GM23248 (cell line): Measurements from ENCODE around the gene KDM4B. TPM values are rescaled to one million over a fixed set of nuclear protein-coding genes. Genes with fewer than 3 reads are reported as not detected.

Experiments used
- DNase-seq: peaks from one replicate; pipeline ENCODE4 v3.0.0-alpha.2; 2015
- H2AFZ ChIP-seq: fragments of 200-600 bp; sonication (generic); 2 replicates; pipeline ENCODE4 v1.6.1; 2016; ENCODE audit warnings: antibody characterized with exemption
- H3F3A ChIP-seq: fragments of 200-600 bp; sonication (generic); 2 replicates; pipeline ENCODE4 v1.6.1; 2016; ENCODE audit warnings: mild to moderate bottlenecking, antibody characterized with exemption, mixed run types; ENCODE audit not compliant: insufficient read depth
- H3K27ac ChIP-seq: fragments of 200-600 bp; sonication (generic); 2 replicates; pipeline ENCODE4 v1.5.1; 2016; ENCODE audit warnings: mild to moderate bottlenecking
- H3K27me3 ChIP-seq: fragments of 200-600 bp; sonication (generic); replicated peaks from 2 replicates; pipeline ENCODE4 v1.6.1; 2016; ENCODE audit warnings: mild to moderate bottlenecking; ENCODE audit not compliant: insufficient read depth
- H3K36me3 ChIP-seq: fragments of 200-600 bp; sonication (generic); 2 replicates; pipeline ENCODE4 v1.6.1; 2016; ENCODE audit warnings: low read depth, mild to moderate bottlenecking
- H3K4me1 ChIP-seq: fragments of 200-600 bp; sonication (generic); 2 replicates; pipeline ENCODE4 v1.6.1; 2016; ENCODE audit warnings: mild to moderate bottlenecking; ENCODE audit not compliant: insufficient read depth
- H3K4me2 ChIP-seq: fragments of 200-600 bp; sonication (generic); one replicate; pipeline ENCODE4 v1.6.1; 2016; ENCODE audit warnings: mild to moderate bottlenecking; ENCODE audit not compliant: unreplicated experiment
- H3K4me3 ChIP-seq: fragments of 200-600 bp; sonication (generic); 2 replicates; pipeline ENCODE4 v1.5.1; 2016; ENCODE audit warnings: mild to moderate bottlenecking
- H3K79me2 ChIP-seq: fragments of 200-600 bp; sonication (generic); 2 replicates; pipeline ENCODE4 v1.6.1; 2016; ENCODE audit warnings: mild to moderate bottlenecking; ENCODE audit not compliant: insufficient read depth
- H3K9ac ChIP-seq: fragments of 200-600 bp; sonication (generic); 2 replicates; pipeline ENCODE4 v1.6.1; 2016; ENCODE audit warnings: mild to moderate bottlenecking
- H3K9me2 ChIP-seq: fragments of 200-600 bp; sonication (generic); 2 replicates; pipeline ENCODE4 v1.6.1; 2016; ENCODE audit warnings: mixed run types, mild to moderate bottlenecking, moderate library complexity; ENCODE audit not compliant: insufficient read depth
- H3K9me3 ChIP-seq: fragments of 200-600 bp; sonication (generic); one replicate; pipeline ENCODE4 v1.6.1; 2017; ENCODE audit warnings: low read depth
- H4K20me1 ChIP-seq: fragments of 200-600 bp; sonication (generic); 2 replicates; pipeline ENCODE4 v1.6.0; 2016; ENCODE audit not compliant: insufficient read depth
- EZH2 ChIP-seq: fragments of 200-600 bp; sonication (generic); IDR thresholded peaks from 2 replicates; pipeline ENCODE4 v1.6.1; 2018; ENCODE audit warnings: antibody characterized with exemption, mild to moderate bottlenecking; ENCODE audit not compliant: insufficient read depth, poor library complexity, severe bottlenecking
- EZH2phosphoT487 ChIP-seq: fragments of 200-600 bp; sonication (generic); IDR thresholded peaks from 2 replicates; pipeline ENCODE4 v1.6.1; 2018; ENCODE audit warnings: antibody characterized with exemption, moderate library complexity, mild to moderate bottlenecking, low read depth; ENCODE audit not compliant: insufficient read depth
- WGBS, 2 experiments: methylation state at CpG; one replicate each; pipeline ENCODE4 v1.1.6; 2015 to 2017; ENCODE audit warnings: low lambda C conversion rate in 2 of 2, low coverage in 1 of 2; ENCODE audit errors: missing lambda C conversion rate in 2 of 2; 5-methylcytosine and 5-hydroxymethylcytosine counted together
- in situ Hi-C: fragments of 300-500 bp; cut with MboI; formaldehyde crosslinking; loops from 2 replicates; pipeline ENCODE4 v1.15.0; 2020
- polyA plus RNA-seq: library from polyadenylated mRNA; unstranded; fragments of >200 nt; fragmentation: Nextera tagmentation; extraction: Ambion mirVana; gene quantifications from 2 replicates; pipeline ENCODE4 v1.2.1, GENCODE V29; 2016
- total RNA-seq: library from RNA; depleted of rRNA; stranded (reverse); fragments of >200 nt; shearing (Covaris generic); gene quantifications from 2 replicates; pipeline ENCODE4 v1.2.3, GENCODE V29; 2014

KDM4B gene
- total and polyA plus RNA-seq, 2 experiments from 2014 or later, result 14.8 to 28.7 TPM

DNA sequence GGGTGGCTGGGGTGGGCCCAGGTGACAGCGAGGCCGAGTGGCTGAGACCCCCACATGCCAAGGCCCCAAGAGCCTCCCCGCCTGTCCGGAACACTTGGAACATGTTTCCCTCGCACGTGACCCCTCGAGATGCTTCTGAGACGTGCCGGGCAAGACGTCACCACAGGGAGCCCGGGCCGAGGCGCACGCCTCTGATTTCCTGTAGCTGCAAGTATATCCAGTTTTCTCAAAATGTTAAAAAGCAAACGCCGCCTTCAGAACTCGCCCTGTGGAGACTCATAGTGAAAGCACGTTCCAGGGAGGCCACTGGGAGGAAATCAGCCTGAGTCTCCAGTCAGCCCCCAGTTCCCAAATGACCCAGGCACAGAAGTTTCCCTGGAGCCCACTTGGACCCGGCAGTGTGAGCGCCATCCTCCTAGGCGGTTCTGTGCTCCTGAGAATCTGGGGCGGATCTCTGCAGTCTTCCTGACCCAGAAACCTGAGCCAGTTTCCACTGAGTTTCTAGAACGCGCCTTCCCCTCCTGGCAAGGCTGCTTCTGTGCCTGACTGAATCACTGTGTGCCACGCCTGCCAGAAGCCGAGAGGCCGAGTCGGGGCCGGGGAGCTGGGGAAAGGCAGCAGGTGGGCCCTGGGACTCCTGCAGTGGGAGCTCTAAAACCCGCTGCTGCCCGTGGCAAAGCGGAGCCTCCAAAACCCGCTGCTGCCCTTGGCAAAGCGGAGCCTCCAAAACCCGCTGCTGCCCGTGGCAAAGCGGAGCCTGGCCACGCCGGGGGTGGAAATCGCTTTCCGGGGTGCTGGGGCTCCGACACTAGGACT lies 179.3 kb downstream of the KDM4B start:
- H3K4me3 ChIP-seq, result peak overlapping the region; percentile 18
- H3F3A ChIP-seq, result peaks cover 17% of the 10 kb centered on the region
- H3K4me1 ChIP-seq, result peaks cover 22% of the 10 kb centered on the region
- H3K79me2 ChIP-seq, result no peaks in the 10 kb centered on the region
- no peaks in the 10 kb centered on the region for H3K9me2 ChIP-seq
- WGBS, 2 experiments, result 11 to 12% methylated on average over 40 to 42 of the region's 42 CpGs
- H3K27ac ChIP-seq, result peak overlapping the region; percentile 89
- no peaks in the 10 kb centered on the region for H3K27me3 ChIP-seq
- H3K36me3 ChIP-seq, result peaks cover 7% of the 10 kb centered on the region; the same call in 1 of the 2 replicates
- peak; percentile 95 for DNase-seq
- H3K9me3 ChIP-seq, result no peaks in the 10 kb centered on the region
- H3K4me2 ChIP-seq, result peak overlapping the region; percentile 33
- no peaks in the 10 kb centered on the region for H4K20me1 ChIP-seq
- TF ChIP-seq EZH2phosphoT487 (no peak), EZH2 (no peak)
- H3K9ac ChIP-seq, result peak overlapping the region; percentile 77
- peak overlapping the region; percentile 9 for H2AFZ ChIP-seq
- in situ Hi-C loops, result no loop called here

- no peak overlapping the region for H2AFZ ChIP-seq
- peaks cover 22% of the 10 kb centered on the region for H3K4me1 ChIP-seq
- no peaks in the 10 kb centered on the region for H4K20me1 ChIP-seq
- peaks cover 17% of the 10 kb centered on the region for H3F3A ChIP-seq
- peak overlapping the region; percentile 33 for H3K4me2 ChIP-seq
- no peaks in the 10 kb centered on the region for H3K27me3 ChIP-seq
- H3K36me3 ChIP-seq, result peaks cover 7% of the 10 kb centered on the region; the same call in 1 of the 2 replicates
- H3K9ac ChIP-seq, result peak overlapping the region; percentile 77
- in situ Hi-C loops, result no loop called here
- no peaks in the 10 kb centered on the region for H3K9me2 ChIP-seq
- no peaks in the 10 kb centered on the region for H3K9me3 ChIP-seq
- 40% methylated on average over 15 of the region's 15 CpGs for WGBS, 2 experiments
- TF ChIP-seq EZH2 (no peak), EZH2phosphoT487 (no peak)
- peak overlapping the region; percentile 89 for H3K27ac ChIP-seq
- H3K4me3 ChIP-seq, result peak overlapping the region; percentile 18
- no peaks in the 10 kb centered on the region for H3K79me2 ChIP-seq
- DNase-seq, result peak; percentile 25
Observed at GRCh38 chr19:5148794-5149190, 179.9 kb downstream of the KDM4B start.

GRCh38 chr19:5149508-5149907 lies 180.6 kb downstream of the KDM4B start:
- no peak for DNase-seq
- no peaks in the 10 kb centered on the region for H3K9me3 ChIP-seq
- H3K4me3 ChIP-seq, result no peak overlapping the region
- no peak overlapping the region for H3K4me2 ChIP-seq
- H3K27ac ChIP-seq, result peak overlapping the region; percentile 89; the same call in 1 of the 2 replicates
- 95 to 96% methylated on average over 10 of the region's 10 CpGs for WGBS, 2 experiments
- no peaks in the 10 kb centered on the region for H3K27me3 ChIP-seq
- peaks cover 22% of the 10 kb centered on the region for H3K4me1 ChIP-seq
- in situ Hi-C loops, result no loop called here
- no peak overlapping the region for H2AFZ ChIP-seq
- TF ChIP-seq EZH2 (no peak), EZH2phosphoT487 (no peak)
- H3F3A ChIP-seq, result peaks cover 17% of the 10 kb centered on the region
- H3K9ac ChIP-seq, result peak overlapping the region; percentile 77
- H4K20me1 ChIP-seq, result no peaks in the 10 kb centered on the region
- H3K36me3 ChIP-seq, result peaks cover 7% of the 10 kb centered on the region; the same call in 1 of the 2 replicates
- H3K9me2 ChIP-seq, result no peaks in the 10 kb centered on the region
- no peaks in the 10 kb centered on the region for H3K79me2 ChIP-seq

GRCh38 chr19:5149932-5150901 lies 181.3 kb downstream of the KDM4B start:
- Histone ChIP-seq H3K4me3 (no peak overlapping the region), H3K4me1 (peaks cover 22% of the 10 kb centered on the region), H3K4me2 (no peak overlapping the region), H3K27me3 (no peaks in the 10 kb centered on the region), H3K9me3 (no peaks in the 10 kb centered on the region), H4K20me1 (no peaks in the 10 kb centered on the region), H2AFZ (no peak overlapping the region), H3K9ac (no peak overlapping the region), H3F3A (peaks cover 17% of the 10 kb centered on the region), H3K79me2 (no peaks in the 10 kb centered on the region), H3K9me2 (no peaks in the 10 kb centered on the region), H3K36me3 (peaks cover 5% of the 10 kb centered on the region; the same call in 1 of the 2 replicates), H3K27ac (no peak overlapping the region)
- WGBS, 2 experiments, result 97% methylated on average over 32 to 36 of the region's 36 CpGs
- no peak for DNase-seq
- in situ Hi-C loops, result no loop called here
- TF ChIP-seq EZH2 (no peak), EZH2phosphoT487 (no peak)
